HFFc6 (cell line): ENCODE results near the gene TNP2. TPM values are rescaled to one million over a fixed set of nuclear protein-coding genes. Genes with fewer than 3 reads are reported as not detected.

Source experiments
- DNase-seq: peaks from one replicate; pipeline ENCODE4 v3.0.0-alpha.2; 2018
- H3K27ac Mint-ChIP-seq: 2 replicates; pipeline ENCODE4 v1.8.0; 2020; ENCODE audit warnings: mild to moderate bottlenecking, mixed read lengths
- H3K27me3 Mint-ChIP-seq: 2 replicates; pipeline ENCODE4 v1.8.0; 2021; ENCODE audit warnings: mild to moderate bottlenecking, moderate library complexity, mixed read lengths; ENCODE audit not compliant: insufficient read depth
- H3K36me3 Mint-ChIP-seq: 2 replicates; pipeline ENCODE4 v1.8.0; 2021; ENCODE audit warnings: low read depth, mixed read lengths
- H3K4me1 Mint-ChIP-seq: 2 replicates; pipeline ENCODE4 v1.8.0; 2020; ENCODE audit warnings: low read depth, mixed read lengths
- H3K4me3 Mint-ChIP-seq: 2 replicates; pipeline ENCODE4 v1.8.0; 2020; ENCODE audit warnings: mild to moderate bottlenecking, moderate library complexity, mixed read lengths
- H3K9me3 Mint-ChIP-seq: 2 replicates; pipeline ENCODE4 v1.8.0; 2020; ENCODE audit warnings: mild to moderate bottlenecking, mixed read lengths
- CTCF ChIP-seq: fragments of 200-600 bp; sonication (generic); IDR thresholded peaks from 2 replicates; pipeline ENCODE4 v1.5.0; 2021; ENCODE audit warnings: antibody characterized with exemption, mild to moderate bottlenecking
- total RNA-seq, 6 experiments: library from RNA; stranded (reverse); fragmentation: NEBNext Ultra II Directional; extraction: Animal tissue kit (Norgen Biotek cat#: 25700); gene quantifications; 2 replicates in 1 of 6; 3 replicates in 5 of 6; pipeline ENCODE4 v1.2.3, GENCODE V29; 2021

Gene TNP2
- total RNA-seq, 6 experiments from 2014 or later: not detected

GRCh38 chr16:11253995-11254912, 14.9 kb downstream of the TNP2 start:
- no peak for DNase-seq
- TF ChIP-seq CTCF: no peak; the same call in 1 of the 2 replicates
- peaks cover 46% of the 10 kb centered on the region for H3K4me1 Mint-ChIP-seq
- no peaks in the 10 kb centered on the region for H3K9me3 Mint-ChIP-seq
- H3K4me3 Mint-ChIP-seq: peak overlapping the region; percentile 81
- no peaks in the 10 kb centered on the region; the same call in 1 of the 2 replicates for H3K36me3 Mint-ChIP-seq
- H3K27me3 Mint-ChIP-seq: no peaks in the 10 kb centered on the region
- H3K27ac Mint-ChIP-seq: peak overlapping the region; percentile 71; the same call in 1 of the 2 replicates

- DNase-seq: peak; percentile 39
- Mint-ChIP-seq H3K36me3 (no peaks in the 10 kb centered on the region; the same call in 1 of the 2 replicates), H3K4me1 (peaks cover 37% of the 10 kb centered on the region), H3K27ac (peak overlapping the region; percentile 71), H3K4me3 (peak overlapping the region; percentile 63), H3K27me3 (no peaks in the 10 kb centered on the region), H3K9me3 (no peaks in the 10 kb centered on the region)
- no peak for TF ChIP-seq CTCF
Measured at GRCh38 chr16:11253009-11253994, 15.8 kb downstream of the TNP2 start.

- Mint-ChIP-seq H3K4me3 (peak overlapping the region; percentile 63; the same call in 1 of the 2 replicates), H3K27ac (no peak overlapping the region; the same call in 1 of the 2 replicates), H3K27me3 (no peaks in the 10 kb centered on the region)
Measured at GRCh38 chr16:11252482-11252931, 16.6 kb downstream of the TNP2 start.

GRCh38 chr16:11251525-11252481, 17.3 kb downstream of the TNP2 start:
- DNase-seq: peak; percentile 33

More at GRCh38 chr16:11252482-11252931, 16.6 kb downstream of the TNP2 start:
- H3K36me3 Mint-ChIP-seq: no peaks in the 10 kb centered on the region; the same call in 1 of the 2 replicates
- DNase-seq: no peak
- H3K4me1 Mint-ChIP-seq: peaks cover 32% of the 10 kb centered on the region
- no peak for TF ChIP-seq CTCF
- H3K9me3 Mint-ChIP-seq: no peaks in the 10 kb centered on the region

More at GRCh38 chr16:11251525-11252481, 17.3 kb downstream of the TNP2 start:
- H3K36me3 Mint-ChIP-seq: no peaks in the 10 kb centered on the region; the same call in 1 of the 2 replicates
- no peaks in the 10 kb centered on the region for H3K27me3 Mint-ChIP-seq
- no peak overlapping the region for H3K4me3 Mint-ChIP-seq
- no peak for TF ChIP-seq CTCF
- H3K27ac Mint-ChIP-seq: no peak overlapping the region; the same call in 1 of the 2 replicates
- peaks cover 25% of the 10 kb centered on the region for H3K4me1 Mint-ChIP-seq
- no peaks in the 10 kb centered on the region for H3K9me3 Mint-ChIP-seq
